ENCODE data around the gene SLC6A2.

Gene SLC6A2

GRCh38 chr16:55737318-55737717 is 81.5 kb downstream of the SLC6A2 start:
- TF ChIP-seq SPI1 (IDR thresholded peaks at IDR 0.05; ENCODE audit: borderline replicate concordance, low read depth) = no peak
- TF ChIP-seq CTCF (IDR thresholded peaks at IDR 0.05; ENCODE audit: insufficient read depth, low read length) = no peak
- TF ChIP-seq REST (IDR thresholded peaks at IDR 0.05; ENCODE audit: insufficient replicate concordance, low read depth) = no peak
- TF ChIP-seq POLR2AphosphoS5 (IDR thresholded peaks at IDR 0.05; ENCODE audit: low read depth) = no peak
- TF ChIP-seq GABPA (IDR thresholded peaks at IDR 0.05; ENCODE audit: low read depth) = no peak

GRCh38 chr16:55737966-55738365 is 82.2 kb downstream of the SLC6A2 start:
- H3K27ac ChIP-seq (replicated peaks) = no peak overlapping the region
- H3K27me3 ChIP-seq (ENCODE audit: insufficient read depth, poor library complexity, severe bottlenecking) = no peaks in the 10 kb centered on the region
- no peak overlapping the region for H3K4me3 ChIP-seq (replicated peaks; ENCODE audit: insufficient read depth, low read length)
- no peak for DNase-seq (ENCODE audit: low read depth in 1 of 2, low spot score in 1 of 2)
- no peak for TF ChIP-seq CTCF (IDR thresholded peaks at IDR 0.05; ENCODE audit: insufficient read depth, low read length)
- no peak for TF ChIP-seq SPI1 (IDR thresholded peaks at IDR 0.05; ENCODE audit: borderline replicate concordance, low read depth)
- no peak for TF ChIP-seq REST (IDR thresholded peaks at IDR 0.05; ENCODE audit: insufficient replicate concordance, low read depth)
- no peak for TF ChIP-seq POLR2AphosphoS5 (IDR thresholded peaks at IDR 0.05; ENCODE audit: low read depth)
- no peak for TF ChIP-seq GABPA (IDR thresholded peaks at IDR 0.05; ENCODE audit: low read depth)

More at GRCh38 chr16:55737318-55737717, 81.5 kb downstream of the SLC6A2 start:
- H3K27me3 ChIP-seq (ENCODE audit: insufficient read depth, poor library complexity, severe bottlenecking) = no peaks in the 10 kb centered on the region
- H3K27ac ChIP-seq (replicated peaks) = no peak overlapping the region
- no peak for DNase-seq (ENCODE audit: low read depth in 1 of 2, low spot score in 1 of 2)
- no peak overlapping the region for H3K4me3 ChIP-seq (replicated peaks; ENCODE audit: insufficient read depth, low read length)

- no peak overlapping the region for H3K4me3 ChIP-seq (replicated peaks; ENCODE audit: insufficient read depth, low read length)
- no peak overlapping the region for H3K27ac ChIP-seq (replicated peaks)
- H3K27me3 ChIP-seq (ENCODE audit: insufficient read depth, poor library complexity, severe bottlenecking) = no peaks in the 10 kb centered on the region
- DNase-seq (ENCODE audit: low read depth in 1 of 2, low spot score in 1 of 2) = no peak
- TF ChIP-seq SPI1 (IDR thresholded peaks at IDR 0.05; ENCODE audit: borderline replicate concordance, low read depth) (no peak), GABPA (IDR thresholded peaks at IDR 0.05; ENCODE audit: low read depth) (no peak), CTCF (IDR thresholded peaks at IDR 0.05; ENCODE audit: insufficient read depth, low read length) (no peak), POLR2AphosphoS5 (IDR thresholded peaks at IDR 0.05; ENCODE audit: low read depth) (no peak), REST (IDR thresholded peaks at IDR 0.05; ENCODE audit: insufficient replicate concordance, low read depth) (no peak)
Measured at GRCh38 chr16:55746081-55746480, 90.3 kb downstream of the SLC6A2 start.
